ENCODE measurements around the gene NUDT19. TPM values are rescaled to one million over a fixed set of nuclear protein-coding genes. Genes with fewer than 3 reads are reported as not detected.

NUDT19 gene
- total RNA-seq, 1 donor from 2014 or later, result 3.2 TPM

DNA sequence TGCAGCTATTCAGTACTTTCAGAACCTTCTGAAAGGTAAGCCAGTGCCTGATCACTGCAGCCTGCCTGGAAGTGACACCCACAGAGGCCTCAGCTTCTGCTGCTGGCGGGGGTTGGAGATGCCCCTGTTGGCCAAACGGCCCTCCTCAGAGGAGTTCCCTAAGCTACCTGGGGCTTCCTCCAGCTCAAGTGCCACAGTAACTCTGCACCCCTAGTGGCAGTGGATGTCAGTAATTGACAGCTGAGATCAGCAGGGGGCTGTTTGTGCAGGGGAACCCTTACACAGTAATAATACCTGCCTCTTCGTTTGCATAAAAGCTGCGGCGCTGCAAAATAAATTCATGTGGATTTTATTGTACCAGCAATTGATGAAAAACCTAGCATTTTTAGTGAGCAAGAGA, 56.9 kb downstream of the NUDT19 start:
- Mint-ChIP-seq H3K9me3 (ENCODE audit: unreplicated experiment) (no peaks in the 10 kb centered on the region), H3K4me3 (ENCODE audit: unreplicated experiment) (no peak overlapping the region), H3K4me1 (ENCODE audit: low read depth, unreplicated experiment) (no peaks in the 10 kb centered on the region), H3K27me3 (ENCODE audit: unreplicated experiment) (peaks cover 3% of the 10 kb centered on the region), H3K36me3 (ENCODE audit: unreplicated experiment) (no peaks in the 10 kb centered on the region), H3K27ac (ENCODE audit: unreplicated experiment) (no peak overlapping the region)
- TF ChIP-seq, protein P1, sequence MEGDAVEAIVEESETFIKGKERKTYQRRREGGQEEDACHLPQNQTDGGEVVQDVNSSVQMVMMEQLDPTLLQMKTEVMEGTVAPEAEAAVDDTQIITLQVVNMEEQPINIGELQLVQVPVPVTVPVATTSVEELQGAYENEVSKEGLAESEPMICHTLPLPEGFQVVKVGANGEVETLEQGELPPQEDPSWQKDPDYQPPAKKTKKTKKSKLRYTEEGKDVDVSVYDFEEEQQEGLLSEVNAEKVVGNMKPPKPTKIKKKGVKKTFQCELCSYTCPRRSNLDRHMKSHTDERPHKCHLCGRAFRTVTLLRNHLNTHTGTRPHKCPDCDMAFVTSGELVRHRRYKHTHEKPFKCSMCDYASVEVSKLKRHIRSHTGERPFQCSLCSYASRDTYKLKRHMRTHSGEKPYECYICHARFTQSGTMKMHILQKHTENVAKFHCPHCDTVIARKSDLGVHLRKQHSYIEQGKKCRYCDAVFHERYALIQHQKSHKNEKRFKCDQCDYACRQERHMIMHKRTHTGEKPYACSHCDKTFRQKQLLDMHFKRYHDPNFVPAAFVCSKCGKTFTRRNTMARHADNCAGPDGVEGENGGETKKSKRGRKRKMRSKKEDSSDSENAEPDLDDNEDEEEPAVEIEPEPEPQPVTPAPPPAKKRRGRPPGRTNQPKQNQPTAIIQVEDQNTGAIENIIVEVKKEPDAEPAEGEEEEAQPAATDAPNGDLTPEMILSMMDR (IDR thresholded peaks at IDR 0.05; ENCODE audit: partially characterized antibody, unreplicated experiment), result no peak
- DNase-seq, result no peak

DNA sequence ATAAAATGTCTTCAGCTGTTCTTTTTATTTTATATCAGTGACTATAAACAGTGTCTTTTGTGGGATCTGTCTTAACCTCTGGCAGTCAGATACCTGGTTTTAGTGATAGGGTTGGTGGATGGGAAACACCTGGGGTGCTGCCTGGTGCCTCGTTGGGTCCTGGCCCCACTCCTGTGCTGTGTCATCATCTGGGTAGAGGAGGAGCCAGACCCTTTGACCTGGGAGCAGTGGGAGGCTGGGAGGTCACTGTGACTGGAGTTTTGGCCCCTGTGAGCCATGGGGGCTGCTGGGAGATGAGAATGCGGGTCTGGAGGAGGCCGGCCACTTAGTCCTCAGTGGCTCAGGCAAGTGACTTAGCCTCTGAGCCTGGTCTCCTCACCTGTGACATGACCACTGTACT, 57.3 kb downstream of the NUDT19 start:
- TF ChIP-seq, protein P1 (IDR thresholded peaks at IDR 0.05; ENCODE audit: partially characterized antibody, unreplicated experiment), result no peak
- Mint-ChIP-seq H3K4me3 (ENCODE audit: unreplicated experiment) (no peak overlapping the region), H3K4me1 (ENCODE audit: low read depth, unreplicated experiment) (no peaks in the 10 kb centered on the region), H3K36me3 (ENCODE audit: unreplicated experiment) (no peaks in the 10 kb centered on the region), H3K27me3 (ENCODE audit: unreplicated experiment) (peaks cover 3% of the 10 kb centered on the region), H3K9me3 (ENCODE audit: unreplicated experiment) (no peaks in the 10 kb centered on the region), H3K27ac (ENCODE audit: unreplicated experiment) (peak overlapping the region; percentile 25)
- no peak for DNase-seq

DNA sequence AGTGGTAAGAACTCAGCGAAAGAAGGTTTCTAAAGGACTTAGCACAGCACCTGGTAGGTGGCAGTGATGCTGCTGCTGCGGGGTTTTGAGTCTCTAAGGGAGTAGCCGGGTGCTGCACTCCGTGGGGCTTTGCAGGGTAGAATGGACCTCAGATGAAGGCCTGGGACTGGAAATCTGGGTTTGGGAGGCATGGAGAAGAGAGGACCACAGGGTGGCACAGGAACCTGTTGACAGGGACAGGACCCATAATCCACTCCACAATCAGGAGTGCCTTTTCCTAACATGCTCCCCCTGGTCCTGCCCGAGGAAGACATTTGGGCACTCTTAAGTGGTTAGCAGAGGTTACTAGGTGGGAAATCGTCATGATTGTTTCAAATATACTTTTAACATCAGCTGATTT, 57.7 kb downstream of the NUDT19 start:
- Mint-ChIP-seq H3K4me1 (ENCODE audit: low read depth, unreplicated experiment) (no peaks in the 10 kb centered on the region), H3K27me3 (ENCODE audit: unreplicated experiment) (peaks cover 3% of the 10 kb centered on the region), H3K9me3 (ENCODE audit: unreplicated experiment) (no peaks in the 10 kb centered on the region), H3K4me3 (ENCODE audit: unreplicated experiment) (no peak overlapping the region), H3K27ac (ENCODE audit: unreplicated experiment) (no peak overlapping the region), H3K36me3 (ENCODE audit: unreplicated experiment) (no peaks in the 10 kb centered on the region)
- TF ChIP-seq, protein P1 (IDR thresholded peaks at IDR 0.05; ENCODE audit: partially characterized antibody, unreplicated experiment), result no peak
- no peak for DNase-seq

DNA sequence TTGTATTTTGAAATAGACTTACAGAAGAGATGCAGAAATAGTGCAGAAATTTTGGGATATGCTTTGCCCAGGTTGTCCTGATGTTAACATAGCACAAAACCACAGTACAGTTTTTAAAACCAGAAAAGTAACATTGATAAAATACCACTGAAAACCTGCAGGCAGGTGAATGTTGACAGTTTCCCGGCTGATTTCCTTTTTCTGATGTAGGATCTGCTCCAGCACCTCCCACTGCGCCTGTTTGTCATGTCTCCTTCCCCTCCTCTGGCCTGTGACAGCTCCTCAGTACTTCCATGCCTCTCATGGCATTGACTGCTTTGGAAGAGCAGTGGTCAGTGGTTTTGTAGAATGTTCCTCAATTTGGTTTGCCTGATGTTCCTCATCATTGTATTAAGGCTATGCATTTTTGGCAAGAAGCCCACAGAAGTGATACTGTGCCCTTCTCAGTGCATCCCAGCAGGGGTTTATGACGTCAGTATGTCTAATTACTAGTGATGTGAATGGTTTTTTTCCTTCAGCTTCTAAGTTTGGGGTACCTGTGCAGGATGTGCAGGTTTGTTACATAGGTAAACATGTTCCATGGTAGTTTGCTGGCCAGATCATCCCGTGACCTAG, 58.9 kb downstream of the NUDT19 start:
- TF ChIP-seq, protein P1 (IDR thresholded peaks at IDR 0.05; ENCODE audit: partially characterized antibody, unreplicated experiment), result no peak
- Mint-ChIP-seq H3K27me3 (ENCODE audit: unreplicated experiment) (peaks cover 3% of the 10 kb centered on the region), H3K4me3 (ENCODE audit: unreplicated experiment) (no peak overlapping the region), H3K9me3 (ENCODE audit: unreplicated experiment) (no peaks in the 10 kb centered on the region), H3K27ac (ENCODE audit: unreplicated experiment) (no peak overlapping the region), H3K36me3 (ENCODE audit: unreplicated experiment) (no peaks in the 10 kb centered on the region), H3K4me1 (ENCODE audit: low read depth, unreplicated experiment) (no peaks in the 10 kb centered on the region)
- no peak for DNase-seq

DNA sequence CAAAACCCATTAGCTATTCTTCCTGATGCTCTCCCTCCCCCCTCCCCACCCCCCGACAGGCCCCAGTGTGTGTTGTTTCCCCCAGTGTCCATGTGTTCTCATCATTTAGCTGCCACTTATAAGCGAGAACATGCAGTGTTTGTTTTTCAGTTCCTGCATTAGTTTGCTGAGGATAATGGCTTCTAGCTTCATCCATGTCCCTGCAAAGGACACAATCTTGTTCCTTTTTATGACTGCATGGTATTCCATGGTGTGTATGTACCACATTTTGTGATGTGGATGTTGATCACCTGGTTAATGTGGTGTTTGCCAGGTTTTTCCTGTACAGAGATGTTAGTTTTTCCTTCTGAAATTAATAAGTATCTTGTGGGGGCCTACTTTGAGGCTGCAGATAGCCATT, 59.4 kb downstream of the NUDT19 start:
- no peaks in the 10 kb centered on the region for H3K36me3 Mint-ChIP-seq (ENCODE audit: unreplicated experiment)

More for the DNA sequence above, 59.4 kb downstream of the NUDT19 start:
- no peak overlapping the region for H3K4me3 Mint-ChIP-seq (ENCODE audit: unreplicated experiment)
- TF ChIP-seq, protein P1 (IDR thresholded peaks at IDR 0.05; ENCODE audit: partially characterized antibody, unreplicated experiment), result no peak
- no peak overlapping the region for H3K27ac Mint-ChIP-seq (ENCODE audit: unreplicated experiment)
- no peaks in the 10 kb centered on the region for H3K4me1 Mint-ChIP-seq (ENCODE audit: low read depth, unreplicated experiment)
- DNase-seq, result no peak
- H3K9me3 Mint-ChIP-seq (ENCODE audit: unreplicated experiment), result no peaks in the 10 kb centered on the region
- H3K27me3 Mint-ChIP-seq (ENCODE audit: unreplicated experiment), result peaks cover 3% of the 10 kb centered on the region
